ENCODE measurements around the gene SYT2.

DNA sequence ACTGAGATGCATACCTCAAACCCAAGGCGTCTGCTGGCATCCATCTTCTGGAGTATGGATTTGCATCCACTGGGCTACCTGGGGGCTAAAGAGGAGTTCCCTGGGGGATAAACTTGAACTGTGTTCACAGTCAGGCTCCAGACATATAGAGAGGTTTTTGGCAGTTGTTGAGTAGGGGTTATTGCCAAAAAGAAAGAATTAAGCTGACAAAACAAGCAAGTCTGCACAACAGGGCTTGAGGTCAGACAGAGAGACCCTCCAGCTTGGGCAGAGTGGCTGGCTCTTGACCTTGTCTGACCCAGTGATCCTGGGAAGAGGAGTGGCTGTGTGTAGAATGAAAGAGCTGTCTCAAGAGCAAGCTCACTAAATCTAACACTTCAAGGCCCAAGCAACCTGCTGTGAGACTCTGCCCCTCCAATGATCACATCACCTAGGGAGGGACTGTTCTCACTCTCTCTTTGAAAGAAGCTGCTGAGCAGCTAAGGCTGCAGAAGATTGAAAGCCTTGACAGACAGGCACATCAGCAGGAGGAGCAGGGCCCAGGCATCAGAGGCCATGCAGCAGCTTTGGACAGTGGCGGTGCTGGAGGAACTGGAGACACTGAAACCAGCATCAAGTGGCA lies 61.5 kb downstream of the SYT2 start:
- TF ChIP-seq POLR2AphosphoS5 (IDR thresholded peaks at IDR 0.05) = no peak
- TF ChIP-seq, protein P1, sequence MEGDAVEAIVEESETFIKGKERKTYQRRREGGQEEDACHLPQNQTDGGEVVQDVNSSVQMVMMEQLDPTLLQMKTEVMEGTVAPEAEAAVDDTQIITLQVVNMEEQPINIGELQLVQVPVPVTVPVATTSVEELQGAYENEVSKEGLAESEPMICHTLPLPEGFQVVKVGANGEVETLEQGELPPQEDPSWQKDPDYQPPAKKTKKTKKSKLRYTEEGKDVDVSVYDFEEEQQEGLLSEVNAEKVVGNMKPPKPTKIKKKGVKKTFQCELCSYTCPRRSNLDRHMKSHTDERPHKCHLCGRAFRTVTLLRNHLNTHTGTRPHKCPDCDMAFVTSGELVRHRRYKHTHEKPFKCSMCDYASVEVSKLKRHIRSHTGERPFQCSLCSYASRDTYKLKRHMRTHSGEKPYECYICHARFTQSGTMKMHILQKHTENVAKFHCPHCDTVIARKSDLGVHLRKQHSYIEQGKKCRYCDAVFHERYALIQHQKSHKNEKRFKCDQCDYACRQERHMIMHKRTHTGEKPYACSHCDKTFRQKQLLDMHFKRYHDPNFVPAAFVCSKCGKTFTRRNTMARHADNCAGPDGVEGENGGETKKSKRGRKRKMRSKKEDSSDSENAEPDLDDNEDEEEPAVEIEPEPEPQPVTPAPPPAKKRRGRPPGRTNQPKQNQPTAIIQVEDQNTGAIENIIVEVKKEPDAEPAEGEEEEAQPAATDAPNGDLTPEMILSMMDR (IDR thresholded peaks at IDR 0.05 in 8 of 11, conservative IDR thresholded peaks at IDR 0.05 in 3 of 11) = no peak

Data from spleen (tissue), 7 donors.